ENCODE data around the gene SNX12.
A peak's percentile ranks its signal among the peaks of the same experiment; 100 is the strongest.

SNX12 gene

GRCh38 chrX:71099736-71100135 lies 31.6 kb upstream of the SNX12 start:
- Histone ChIP-seq H3K4me1 (ENCODE audit: insufficient read depth, low read length) (peaks cover 43% of the 10 kb centered on the region), H3K9me3 (ENCODE audit: control insufficient read depth, insufficient read depth, low read length) (no peaks in the 10 kb centered on the region), H3K9ac (ENCODE audit: low read depth, low read length) (peak overlapping the region; percentile 22; the same call in 1 of the 2 replicates), H3K36me3 (ENCODE audit: insufficient read depth, low read length) (no peaks in the 10 kb centered on the region)

GRCh38 chrX:71098951-71099506 lies 30.9 kb upstream of the SNX12 start:
- Histone ChIP-seq H3K4me1 (ENCODE audit: insufficient read depth, low read length) (peaks cover 37% of the 10 kb centered on the region), H3K9me3 (ENCODE audit: control insufficient read depth, insufficient read depth, low read length) (no peaks in the 10 kb centered on the region), H3K9ac (ENCODE audit: low read depth, low read length) (peak overlapping the region; percentile 22; the same call in 1 of the 2 replicates), H3K36me3 (ENCODE audit: insufficient read depth, low read length) (no peaks in the 10 kb centered on the region)

- H3K4me1 ChIP-seq (ENCODE audit: insufficient read depth, low read length) = peaks cover 36% of the 10 kb centered on the region
- H3K9me3 ChIP-seq (ENCODE audit: control insufficient read depth, insufficient read depth, low read length) = no peaks in the 10 kb centered on the region
- no peaks in the 10 kb centered on the region for H3K36me3 ChIP-seq (ENCODE audit: insufficient read depth, low read length)
- H3K9ac ChIP-seq (ENCODE audit: low read depth, low read length) = no peak overlapping the region
Observed at GRCh38 chrX:71098302-71098701, 30.2 kb upstream of the SNX12 start.

- Histone ChIP-seq H3K9me3 (ENCODE audit: control insufficient read depth, insufficient read depth, low read length) (no peaks in the 10 kb centered on the region), H3K9ac (ENCODE audit: low read depth, low read length) (peak overlapping the region; percentile 60), H3K4me1 (ENCODE audit: insufficient read depth, low read length) (peaks cover 25% of the 10 kb centered on the region), H3K36me3 (ENCODE audit: insufficient read depth, low read length) (no peaks in the 10 kb centered on the region)
Observed at GRCh38 chrX:71096760-71097032, 28.6 kb upstream of the SNX12 start.

GRCh38 chrX:71095981-71096759 lies 28.0 kb upstream of the SNX12 start:
- Histone ChIP-seq H3K9ac (ENCODE audit: low read depth, low read length) (peak overlapping the region; percentile 60), H3K36me3 (ENCODE audit: insufficient read depth, low read length) (no peaks in the 10 kb centered on the region), H3K9me3 (ENCODE audit: control insufficient read depth, insufficient read depth, low read length) (no peaks in the 10 kb centered on the region), H3K4me1 (ENCODE audit: insufficient read depth, low read length) (peaks cover 20% of the 10 kb centered on the region)

GRCh38 chrX:71095555-71095980 lies 27.4 kb upstream of the SNX12 start, which contains the start of gene FOXO4:
FOXO4 (plus strand) TSS chrX:71095851; CDS start chrX:71096529, 678 bp downstream.
- no peaks in the 10 kb centered on the region for H3K9me3 ChIP-seq (ENCODE audit: control insufficient read depth, insufficient read depth, low read length)
- H3K4me1 ChIP-seq (ENCODE audit: insufficient read depth, low read length) = peaks cover 16% of the 10 kb centered on the region
- peak within 1 kb of the TSS; percentile 72 for H3K9ac ChIP-seq (ENCODE audit: low read depth, low read length)
- no peaks in the 10 kb centered on the region for H3K36me3 ChIP-seq (ENCODE audit: insufficient read depth, low read length)

GRCh38 chrX:71095033-71095432 lies 26.9 kb upstream of the SNX12 start:
- peak overlapping the region; percentile 72 for H3K9ac ChIP-seq (ENCODE audit: low read depth, low read length)

GRCh38 chrX:71091263-71091662 lies 23.1 kb upstream of the SNX12 start:
- no peaks in the 10 kb centered on the region for H3K36me3 ChIP-seq (ENCODE audit: insufficient read depth, low read length)
- no peaks in the 10 kb centered on the region for H3K9me3 ChIP-seq (ENCODE audit: control insufficient read depth, insufficient read depth, low read length)
- H3K9ac ChIP-seq (ENCODE audit: low read depth, low read length) = no peak overlapping the region
- no peaks in the 10 kb centered on the region for H3K4me1 ChIP-seq (ENCODE audit: insufficient read depth, low read length)

More at GRCh38 chrX:71095033-71095432, 26.9 kb upstream of the SNX12 start:
- H3K9me3 ChIP-seq (ENCODE audit: control insufficient read depth, insufficient read depth, low read length) = no peaks in the 10 kb centered on the region
- H3K4me1 ChIP-seq (ENCODE audit: insufficient read depth, low read length) = peaks cover 16% of the 10 kb centered on the region
- H3K36me3 ChIP-seq (ENCODE audit: insufficient read depth, low read length) = no peaks in the 10 kb centered on the region

- H3K9ac ChIP-seq (ENCODE audit: low read depth, low read length) = no peak overlapping the region
- H3K9me3 ChIP-seq (ENCODE audit: control insufficient read depth, insufficient read depth, low read length) = no peaks in the 10 kb centered on the region
- H3K4me1 ChIP-seq (ENCODE audit: insufficient read depth, low read length) = no peaks in the 10 kb centered on the region
- H3K36me3 ChIP-seq (ENCODE audit: insufficient read depth, low read length) = no peaks in the 10 kb centered on the region
Observed at GRCh38 chrX:71085900-71086299, 17.8 kb upstream of the SNX12 start.

GRCh38 chrX:71082822-71083221 lies 14.7 kb upstream of the SNX12 start:
- no peak overlapping the region for H3K9ac ChIP-seq (ENCODE audit: low read depth, low read length)
- H3K36me3 ChIP-seq (ENCODE audit: insufficient read depth, low read length) = no peaks in the 10 kb centered on the region
- no peaks in the 10 kb centered on the region for H3K9me3 ChIP-seq (ENCODE audit: control insufficient read depth, insufficient read depth, low read length)
- H3K4me1 ChIP-seq (ENCODE audit: insufficient read depth, low read length) = no peaks in the 10 kb centered on the region

- Histone ChIP-seq H3K36me3 (ENCODE audit: insufficient read depth, low read length) (no peaks in the 10 kb centered on the region), H3K9me3 (ENCODE audit: control insufficient read depth, insufficient read depth, low read length) (no peaks in the 10 kb centered on the region), H3K4me1 (ENCODE audit: insufficient read depth, low read length) (no peaks in the 10 kb centered on the region), H3K9ac (ENCODE audit: low read depth, low read length) (no peak overlapping the region)
Observed at GRCh38 chrX:71082124-71082647, 14.1 kb upstream of the SNX12 start.

- Histone ChIP-seq H3K9ac (ENCODE audit: low read depth, low read length) (no peak overlapping the region), H3K9me3 (ENCODE audit: control insufficient read depth, insufficient read depth, low read length) (no peaks in the 10 kb centered on the region), H3K36me3 (ENCODE audit: insufficient read depth, low read length) (no peaks in the 10 kb centered on the region), H3K4me1 (ENCODE audit: insufficient read depth, low read length) (no peaks in the 10 kb centered on the region)
Observed at GRCh38 chrX:71081330-71082123, 13.4 kb upstream of the SNX12 start.

GRCh38 chrX:71070531-71070930 lies 2.4 kb upstream of the SNX12 start:
- H3K9ac ChIP-seq (ENCODE audit: low read depth, low read length) = no peak overlapping the region
- H3K36me3 ChIP-seq (ENCODE audit: insufficient read depth, low read length) = no peaks in the 10 kb centered on the region
- no peaks in the 10 kb centered on the region for H3K4me1 ChIP-seq (ENCODE audit: insufficient read depth, low read length)
- no peaks in the 10 kb centered on the region for H3K9me3 ChIP-seq (ENCODE audit: control insufficient read depth, insufficient read depth, low read length)

GRCh38 chrX:71067712-71068043 lies 456 bp downstream of the SNX12 start:
- H3K36me3 ChIP-seq (ENCODE audit: insufficient read depth, low read length) = peaks cover 4% of the 10 kb centered on the region; the same call in 1 of the 2 replicates
- no peaks in the 10 kb centered on the region for H3K4me1 ChIP-seq (ENCODE audit: insufficient read depth, low read length)
- peak overlapping the region; percentile 80 for H3K9ac ChIP-seq (ENCODE audit: low read depth, low read length)
- H3K9me3 ChIP-seq (ENCODE audit: control insufficient read depth, insufficient read depth, low read length) = no peaks in the 10 kb centered on the region
